HCT116 (cell line): ENCODE measurements around the gene ATP13A5. TPM values are rescaled to one million over a fixed set of nuclear protein-coding genes. Genes with fewer than 3 reads are reported as not detected.

Source experiments
- ATAC-seq: fragments of 200-7000 bp; cut with Tn5 transposase; 2 replicates; pipeline ENCODE4 v1.9.1; 2020; ENCODE audit warnings: mild to moderate bottlenecking, moderate library complexity
- BruUV-seq: library from RNA; stranded (reverse); fragments of 400-500 nt; replicated peaks from 2 replicates; lab custom pipeline; 2021; lab: Mats Ljungman, UMichigan
- CTCF ChIA-PET: fragments of 300-600 bp; sonication (Branson Sonifier 250); formaldehyde crosslinking; loops from one replicate; lab custom pipeline; 2021; ENCODE audit warnings: antibody characterized with exemption; lab: Charles Lee
- POLR2A ChIA-PET: fragments of 300-600, 350-600 bp; sonication (Branson Sonifier 250); formaldehyde crosslinking; loops from one replicate; lab custom pipeline; 2021; ENCODE audit warnings: antibody characterized with exemption; lab: Charles Lee
- RAD21 ChIA-PET, 2 experiments: fragments of 300-600 bp; sonication (Branson Sonifier 250); formaldehyde crosslinking; loops; one replicate each; lab custom pipeline; 2023; ENCODE audit warnings: low total read pairs in 2 of 2; ENCODE audit not compliant: uncharacterized antibody in 2 of 2, unreplicated experiment in 2 of 2, low non-redundant PET in 1 of 2; lab: Charles Lee
- DNase-seq: peaks from one replicate; pipeline ENCODE4 v3.0.0-alpha.2; 2010; ENCODE audit warnings: low read depth, low spot score
- H2AFZ ChIP-seq: fragments of 200-600 bp; shearing (Covaris generic), sonication (generic); 2 replicates; pipeline ENCODE4 v1.6.1; 2017; ENCODE audit warnings: low read depth, mixed run types, mixed read lengths, antibody characterized with exemption, low read length; ENCODE audit not compliant: poor library complexity, severe bottlenecking
- H3K27ac ChIP-seq: 2 replicates; pipeline ENCODE4 v1.5.1; 2012; ENCODE audit warnings: low read depth, low read length
- H3K27me3 ChIP-seq: fragments of 200-600 bp; sonication (generic); 2 replicates; pipeline ENCODE4 v1.6.1; 2016; ENCODE audit warnings: mixed run types, low read length, mixed read lengths; ENCODE audit not compliant: insufficient read depth
- H3K36me3 ChIP-seq, 2 experiments: fragments of 200-500 bp in 1 of 2; fragments of 200-600 bp in 1 of 2; sonication (Bioruptor generic) in 1 of 2; sonication (generic) in 1 of 2; 2 replicates each; pipeline versions ENCODE4 v1.5.1 to v1.6.1; 2014 to 2016; ENCODE audit warnings: low read length in 2 of 2, inconsistent platforms in 1 of 2, mixed read lengths in 1 of 2, mixed run types in 1 of 2; ENCODE audit not compliant: insufficient read depth in 2 of 2, control insufficient read depth in 1 of 2
- H3K4me1 ChIP-seq, 2 experiments: fragments of 200-600 bp in 1 of 2; sonication (generic) in 1 of 2; 2 replicates each; pipeline versions ENCODE4 v1.5.1 to v1.6.1; 2012 to 2017; ENCODE audit warnings: low read length in 2 of 2, inconsistent platforms in 1 of 2, mild to moderate bottlenecking in 1 of 2, mixed read lengths in 1 of 2, mixed run types in 1 of 2, moderate library complexity in 1 of 2; ENCODE audit not compliant: insufficient read depth in 2 of 2, control insufficient read depth in 1 of 2
- H3K4me2 ChIP-seq: fragments of 200-600 bp; sonication (generic); 2 replicates; pipeline ENCODE4 v1.6.1; 2017; ENCODE audit warnings: mixed run types, low read length, mixed read lengths
- H3K4me3 ChIP-seq, 2 experiments: fragments of 200-600 bp in 1 of 2; sonication (generic) in 1 of 2; replicated peaks in 1 of 2; 2 replicates each; pipeline ENCODE4 v1.5.1; 2011 to 2016; ENCODE audit warnings: low read length in 2 of 2, control low read depth in 1 of 2, low read depth in 1 of 2, mild to moderate bottlenecking in 1 of 2, mixed read lengths in 1 of 2, mixed run types in 1 of 2
- H3K79me2 ChIP-seq: fragments of 200-600 bp; sonication (generic); 2 replicates; pipeline ENCODE4 v1.6.1; 2017; ENCODE audit warnings: mild to moderate bottlenecking, mixed run types, low read length, moderate library complexity, mixed read lengths; ENCODE audit not compliant: insufficient read depth
- H3K9ac ChIP-seq: fragments of 200-600 bp; sonication (generic); 2 replicates; pipeline ENCODE4 v1.6.1; 2016; ENCODE audit warnings: low read length, mixed read lengths
- H3K9me2 ChIP-seq: fragments of 200-600 bp; sonication (generic), shearing (Covaris generic); 2 replicates; pipeline ENCODE4 v1.6.1; 2017; ENCODE audit warnings: mixed run types, mild to moderate bottlenecking, moderate library complexity; ENCODE audit not compliant: insufficient read depth
- H3K9me3 ChIP-seq, 2 experiments: fragments of 200-500 bp in 1 of 2; fragments of 200-600 bp in 1 of 2; sonication (Bioruptor generic) in 1 of 2; sonication (generic) in 1 of 2; 2 replicates each; pipeline ENCODE4 v1.6.1; 2014 to 2017; ENCODE audit warnings: low read length in 2 of 2, mixed read lengths in 2 of 2, inconsistent platforms in 1 of 2, low read depth in 1 of 2, mild to moderate bottlenecking in 1 of 2, mixed run types in 1 of 2, moderate library complexity in 1 of 2; ENCODE audit not compliant: control insufficient read depth in 1 of 2, insufficient read depth in 1 of 2
- H4K20me1 ChIP-seq: fragments of 200-600 bp; sonication (generic), shearing (Covaris generic); 2 replicates; pipeline ENCODE4 v1.6.1; 2017; ENCODE audit warnings: mixed run types, mild to moderate bottlenecking, moderate library complexity; ENCODE audit not compliant: insufficient read depth
- CTCF ChIP-seq, 3 experiments: fragments of 200-600 bp in 1 of 3; sonication (generic) in 1 of 3; IDR thresholded peaks in 2 of 3; conservative IDR thresholded peaks in 1 of 3; 2 replicates each; pipeline ENCODE4 v1.5.1; 2012 to 2017; ENCODE audit warnings: low read depth in 2 of 3, low read length in 2 of 3, antibody characterized with exemption in 1 of 3, borderline replicate concordance in 1 of 3, control low read depth in 1 of 3, mild to moderate bottlenecking in 1 of 3, mixed read lengths in 1 of 3, mixed run types in 1 of 3, moderate library complexity in 1 of 3; ENCODE audit not compliant: insufficient read depth in 1 of 3
- EZH2phosphoT487 ChIP-seq: fragments of 200-600 bp; IDR thresholded peaks from 2 replicates; pipeline ENCODE4 v1.6.1; 2018; ENCODE audit warnings: antibody characterized with exemption, borderline replicate concordance
- MAX ChIP-seq: IDR thresholded peaks from 2 replicates; pipeline ENCODE4 v1.6.1; 2012
- REST ChIP-seq: IDR thresholded peaks from 2 replicates; pipeline ENCODE4 v1.6.1; 2012; ENCODE audit warnings: low read depth
- SRF ChIP-seq: IDR thresholded peaks from 2 replicates; pipeline ENCODE4 v1.6.1; 2012; ENCODE audit warnings: low read depth
- YY1 ChIP-seq: IDR thresholded peaks from 2 replicates; pipeline ENCODE4 v1.6.1; 2011; ENCODE audit warnings: low read length, low read depth, moderate library complexity, mild to moderate bottlenecking; ENCODE audit not compliant: insufficient replicate concordance; ENCODE audit errors: extremely low read depth
- ZBTB33 ChIP-seq: IDR thresholded peaks from 2 replicates; pipeline ENCODE4 v1.6.1; 2011; ENCODE audit warnings: mild to moderate bottlenecking, low read length, moderate library complexity; ENCODE audit not compliant: insufficient replicate concordance; ENCODE audit errors: extremely low read depth
- intact Hi-C: fragments of 100-400 bp; cut with micrococcal nuclease; formaldehyde crosslinking; loops from 2 replicates; pipeline ENCODE4 v1.10.0; 2022
- total RNA-seq: library from RNA; stranded (reverse); gene quantifications from one replicate; pipeline ENCODE4 v1.2.1, GENCODE V29; 2021; ENCODE audit not compliant: unreplicated experiment

ATP13A5 gene
- total RNA-seq, 1 experiment from 2014 or later, result not detected

DNA sequence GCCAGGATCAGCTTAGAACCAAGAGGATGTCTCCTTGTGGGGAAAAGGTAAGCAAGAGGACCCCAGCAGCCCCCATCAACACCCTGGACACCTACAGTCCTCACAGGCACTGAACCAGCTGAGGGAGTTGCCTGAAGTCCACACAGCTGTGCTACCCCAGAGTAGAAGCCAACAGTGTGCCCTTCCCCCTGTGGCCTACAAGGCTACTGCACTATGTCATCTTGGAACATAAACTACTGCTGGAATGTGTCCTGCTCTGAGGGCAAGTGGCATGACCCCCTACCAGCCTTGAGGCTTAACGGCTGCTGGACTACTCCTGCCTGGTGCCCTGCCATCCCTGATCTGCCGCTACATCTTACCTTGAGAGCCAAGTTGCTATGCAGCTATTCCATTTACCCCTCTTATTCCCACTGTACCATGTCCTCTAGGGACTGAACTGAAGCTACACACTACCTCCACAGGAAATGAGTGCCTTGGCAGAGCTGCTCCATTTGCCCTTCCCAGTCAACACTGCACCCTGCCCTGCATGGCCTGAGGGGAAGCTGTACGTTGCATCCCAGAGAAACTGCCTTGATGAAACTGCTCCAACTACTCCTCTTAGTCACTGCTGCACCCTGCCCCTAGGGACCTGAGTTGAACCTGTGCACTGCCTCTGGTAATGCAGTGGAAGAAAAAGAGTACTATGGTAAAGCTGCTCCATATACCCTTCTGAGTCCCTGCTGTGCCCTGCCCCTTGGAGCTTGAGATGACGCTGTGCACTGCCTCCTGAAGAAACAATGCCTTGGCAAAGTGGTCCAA lies 40.2 kb upstream of the ATP13A5 start (continued):
- TF ChIP-seq CTCF (IDR thresholded peaks at IDR 0.05 in 2 of 3, conservative IDR thresholded peaks at IDR 0.05 in 1 of 3; ENCODE audit: borderline replicate concordance in 1 of 3, insufficient read depth in 1 of 3, low read depth in 2 of 3, low read length in 2 of 3) (no peak), REST (no peak), YY1 (no peak)

DNA sequence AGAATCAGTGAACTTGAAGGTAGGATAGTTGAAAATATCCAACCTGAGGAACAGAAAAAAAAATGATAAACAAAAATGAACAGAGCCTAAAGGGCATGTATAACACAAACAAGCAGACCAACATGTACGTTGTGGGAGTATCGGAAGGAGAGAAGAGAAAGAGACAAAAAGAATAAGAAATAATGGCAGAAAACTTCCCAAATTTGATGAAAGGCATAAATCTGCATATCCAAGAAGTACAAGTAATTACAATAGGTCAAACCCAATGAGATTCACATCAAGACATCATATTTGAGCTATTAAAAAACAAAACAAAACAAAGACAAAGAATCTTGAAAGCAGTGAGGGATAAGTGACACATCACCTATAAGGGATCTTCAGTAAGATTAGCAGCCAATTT lies 38.1 kb upstream of the ATP13A5 start:
- Histone ChIP-seq H3K4me1 (no peaks in the 10 kb centered on the region), H3K9me3 (no peaks in the 10 kb centered on the region), H3K36me3 (no peaks in the 10 kb centered on the region), H3K27ac (no peak overlapping the region), H4K20me1 (no peaks in the 10 kb centered on the region), H3K27me3 (no peaks in the 10 kb centered on the region), H3K9ac (no peak overlapping the region), H3K79me2 (no peaks in the 10 kb centered on the region), H2AFZ (no peak overlapping the region), H3K9me2 (no peaks in the 10 kb centered on the region), H3K4me2 (no peak overlapping the region), H3K4me3 (no peak overlapping the region)
- RAD21 ChIA-PET, result no interaction called here
- DNase-seq (no peak), ATAC-seq (no peak)
- CTCF ChIA-PET, result no interaction called here
- no TSS peak for BruUV-seq
- intact Hi-C loops, result no loop called here
- POLR2A ChIA-PET, result no interaction called here
- TF ChIP-seq CTCF (IDR thresholded peaks at IDR 0.05 in 2 of 3, conservative IDR thresholded peaks at IDR 0.05 in 1 of 3; ENCODE audit: borderline replicate concordance in 1 of 3, insufficient read depth in 1 of 3, low read depth in 2 of 3, low read length in 2 of 3) (no peak), SRF (no peak), YY1 (no peak), MAX (no peak), ZBTB33 (no peak), EZH2phosphoT487 (no peak)
